Measurements from ENCODE around the gene COL1A1.
A peak's percentile ranks its signal among the peaks of the same experiment; 100 is the strongest.

The COL1A1 gene

DNA sequence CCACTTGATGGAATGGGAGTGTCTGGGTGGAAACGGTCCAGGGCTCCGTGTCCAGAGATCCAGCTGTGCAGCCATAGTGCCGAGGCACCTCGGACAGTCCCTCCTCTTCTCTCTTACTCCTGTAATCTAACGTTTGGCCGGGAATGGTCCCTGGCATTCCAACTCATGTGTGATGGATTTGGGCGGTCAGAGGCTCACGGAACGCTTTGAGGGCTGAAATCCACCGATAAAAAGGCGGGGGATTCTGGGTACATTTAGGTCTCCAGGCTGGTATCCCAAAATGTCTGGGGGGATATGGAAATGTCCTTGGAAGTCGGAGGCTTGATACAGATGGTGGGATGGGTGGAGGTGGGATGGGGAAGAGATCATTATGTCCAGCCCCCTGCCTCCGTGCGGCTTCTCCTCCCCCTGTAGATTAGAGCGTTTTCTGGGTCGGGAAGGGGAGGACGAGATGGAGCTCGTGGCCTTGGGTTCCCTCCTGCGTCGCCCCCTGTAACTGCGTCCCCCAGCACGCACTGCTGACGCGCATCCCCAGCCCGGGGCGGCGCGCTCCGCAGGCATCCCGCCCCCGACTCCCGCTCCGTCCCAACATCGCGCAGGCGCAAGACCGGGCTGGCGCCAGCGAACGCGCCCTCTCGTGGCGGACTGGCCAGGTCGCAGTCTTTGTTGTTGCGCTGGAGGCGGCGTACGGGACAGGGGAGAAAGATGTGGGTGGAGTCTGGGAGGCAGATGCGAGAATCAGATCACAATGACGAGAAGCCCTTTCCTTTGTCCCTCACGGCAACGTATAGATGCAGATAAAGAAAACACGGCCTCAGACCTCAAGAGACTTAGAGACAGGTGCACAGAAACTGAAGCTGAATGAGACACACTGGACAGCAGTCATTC lies 40.2 kb downstream of the COL1A1 start:
- peak; percentile 98 for TF ChIP-seq CTCF (conservative IDR thresholded peaks at IDR 0.05; ENCODE audit: low read depth)
- POLR2A ChIA-PET (ENCODE audit: low non-redundant PET) = no interaction called here
- DNase-seq (ENCODE audit: low spot score) = peak; percentile 99
- H3K27ac ChIP-seq = peak overlapping the region; percentile 69
- CTCF ChIA-PET = interaction anchor here (0.5 to 2.6 kb wide), 19 partner anchors 8 to 1956 kb away, joined by 3 to 20 read pairs (median 4); partner anchors contain the start of genes PDK2, PPP1R9B and SPOP

DNA sequence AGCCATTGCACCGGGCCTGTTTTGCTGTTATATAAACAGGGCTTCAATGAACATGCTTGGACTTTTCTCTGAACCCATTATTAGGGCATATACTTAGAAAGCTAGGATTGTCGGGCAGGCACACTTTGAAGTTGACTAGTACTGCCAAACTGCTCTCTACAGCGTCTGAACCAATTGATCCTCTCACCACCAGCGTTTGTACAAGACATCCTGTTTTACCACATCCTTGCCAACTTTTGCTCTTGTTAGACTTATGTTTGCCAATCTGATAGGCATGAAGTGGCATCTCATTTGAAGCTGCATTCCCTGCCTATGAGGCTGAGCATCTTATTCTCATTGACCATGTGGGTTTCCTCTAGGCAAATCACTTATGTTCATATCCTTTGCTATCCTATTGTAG lies 43.5 kb downstream of the COL1A1 start:
- no peak for DNase-seq (ENCODE audit: low spot score)
- CTCF ChIA-PET = no interaction called here
- no peak overlapping the region for H3K27ac ChIP-seq
- TF ChIP-seq CTCF (conservative IDR thresholded peaks at IDR 0.05; ENCODE audit: low read depth) = no peak
- POLR2A ChIA-PET (ENCODE audit: low non-redundant PET) = no interaction called here

- TF ChIP-seq CTCF (conservative IDR thresholded peaks at IDR 0.05; ENCODE audit: low read depth) = no peak
- no peak for DNase-seq (ENCODE audit: low spot score)
- ChIA-PET CTCF (no interaction called here), POLR2A (ENCODE audit: low non-redundant PET) (no interaction called here)
- H3K27ac ChIP-seq = peak overlapping the region; percentile 98
Measured at GRCh38 chr17:50155115-50155819, 46.2 kb downstream of the COL1A1 start.

DNA sequence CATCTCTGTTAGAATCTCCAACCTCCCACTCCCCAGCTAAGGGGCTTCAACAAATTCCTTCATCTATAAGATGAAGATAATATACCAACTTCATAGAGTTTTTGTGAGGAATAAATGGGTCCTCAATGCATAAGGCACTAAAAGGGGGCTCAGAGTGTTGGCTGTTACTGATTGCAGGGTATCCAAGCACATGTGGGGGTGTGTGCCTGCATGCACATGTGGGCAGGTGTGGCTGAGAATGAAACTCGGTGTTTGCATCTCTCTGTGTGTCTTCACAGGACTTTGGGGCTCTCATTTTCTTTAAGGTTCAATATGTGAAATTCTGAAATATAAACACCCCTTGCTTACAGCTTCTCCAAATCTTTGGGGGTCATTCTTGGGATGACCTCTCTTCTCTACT lies 46.8 kb downstream of the COL1A1 start:
- POLR2A ChIA-PET (ENCODE audit: low non-redundant PET) = no interaction called here
- no peak for DNase-seq (ENCODE audit: low spot score)
- peak overlapping the region; percentile 98 for H3K27ac ChIP-seq
- no peak for TF ChIP-seq CTCF (conservative IDR thresholded peaks at IDR 0.05; ENCODE audit: low read depth)
- CTCF ChIA-PET = interaction anchor here (0.6 kb wide), 1 partner anchor 101 kb away, joined by 3 read pairs; no protein-coding TSS in a partner anchor

- ChIA-PET CTCF (interaction anchor here (0.6 to 2.1 kb wide), 4 partner anchors 7 to 720 kb away, joined by 3 to 12 read pairs (median 5); no protein-coding TSS in a partner anchor), POLR2A (ENCODE audit: low non-redundant PET) (no interaction called here)
- TF ChIP-seq CTCF (conservative IDR thresholded peaks at IDR 0.05; ENCODE audit: low read depth) = no peak
- H3K27ac ChIP-seq = peak overlapping the region; percentile 98
- peak; percentile 60 for DNase-seq (ENCODE audit: low spot score)
Measured at GRCh38 chr17:50153650-50154575, 47.5 kb downstream of the COL1A1 start.

Data from RWPE1 (cell line).